Mesenteric fat pad (tissue), 1 donor: ENCODE measurements around the gene CCL13. TPM values are rescaled to one million over a fixed set of nuclear protein-coding genes. Genes with fewer than 3 reads are reported as not detected.
A peak's percentile ranks its signal among the peaks of the same experiment; 100 is the strongest.

Source experiments
- DNase-seq: peaks from one replicate; pipeline ENCODE4 v3.0.0-alpha.2; 2020; ENCODE audit warnings: low spot score
- total RNA-seq: library from RNA; stranded (reverse); fragmentation: NEBNext Ultra II Directional; extraction: Animal tissue kit (Norgen Biotek cat#: 25700); gene quantifications from one replicate; pipeline ENCODE4 v1.2.1, GENCODE V29; 2021
- donor health status: DM: yes; HTN: yes; CAD: no.

CCL13 gene
- total RNA-seq, 1 donor from 2014 or later, result 5.1 TPM

DNA sequence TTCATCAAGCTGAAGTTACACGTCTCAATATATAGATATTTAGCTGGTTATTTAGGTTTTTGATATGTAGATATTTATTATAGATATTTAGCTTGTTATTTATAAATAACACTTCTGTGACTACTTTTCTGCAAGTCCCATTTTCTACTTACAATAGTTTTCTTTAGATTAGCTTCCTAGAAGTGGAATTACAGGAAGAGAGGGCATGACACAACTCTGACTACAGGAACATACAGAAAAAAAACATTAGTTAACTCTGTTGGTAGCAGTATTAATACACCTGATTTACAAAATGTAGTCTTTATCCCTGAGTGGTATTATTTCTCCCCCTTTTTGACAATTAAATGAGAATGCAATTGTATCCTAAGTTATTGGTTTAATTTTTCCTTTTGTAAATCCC, 28.0 kb downstream of the CCL13 start:
- DNase-seq, result no peak

DNA sequence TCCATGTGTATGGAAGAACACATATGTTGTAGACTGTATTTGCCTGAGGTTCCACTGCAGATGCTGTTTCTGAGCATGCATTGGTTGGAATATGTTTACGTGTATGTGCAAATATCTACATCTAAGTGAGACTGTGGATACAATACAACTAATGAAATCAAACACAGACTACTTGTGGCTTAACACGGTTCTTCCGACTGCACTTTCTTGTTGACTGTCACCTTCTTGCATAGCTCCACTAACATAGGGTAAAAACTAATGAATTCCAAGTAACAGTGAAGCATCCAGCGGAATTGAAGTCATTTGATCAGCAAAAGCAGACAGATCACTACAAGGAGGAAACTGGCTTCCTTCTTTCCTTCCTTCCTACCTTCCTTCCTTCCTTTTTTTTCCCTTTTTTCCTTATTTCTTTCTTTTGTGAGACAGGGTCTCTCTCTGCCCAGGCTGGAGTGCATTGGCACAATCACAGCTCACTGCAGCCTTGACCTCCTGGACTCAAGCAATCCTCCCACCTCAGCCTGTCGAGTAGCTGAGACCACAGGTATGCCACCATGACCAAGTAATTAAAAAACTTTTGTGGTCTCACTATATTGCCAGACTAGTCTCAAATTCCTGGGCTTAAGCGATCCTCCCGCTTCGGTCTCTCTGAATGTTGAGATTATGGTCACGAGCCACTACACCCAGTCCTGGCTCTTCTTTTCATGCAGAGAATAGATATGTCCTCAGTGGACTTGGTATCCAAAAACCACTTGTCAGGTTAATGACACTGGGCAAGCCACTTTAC, 28.7 kb downstream of the CCL13 start:
- DNase-seq, result no peak

GRCh38 chr17:34386343-34386696, 30.0 kb downstream of the CCL13 start:
- DNase-seq, result peak; percentile 49

DNA sequence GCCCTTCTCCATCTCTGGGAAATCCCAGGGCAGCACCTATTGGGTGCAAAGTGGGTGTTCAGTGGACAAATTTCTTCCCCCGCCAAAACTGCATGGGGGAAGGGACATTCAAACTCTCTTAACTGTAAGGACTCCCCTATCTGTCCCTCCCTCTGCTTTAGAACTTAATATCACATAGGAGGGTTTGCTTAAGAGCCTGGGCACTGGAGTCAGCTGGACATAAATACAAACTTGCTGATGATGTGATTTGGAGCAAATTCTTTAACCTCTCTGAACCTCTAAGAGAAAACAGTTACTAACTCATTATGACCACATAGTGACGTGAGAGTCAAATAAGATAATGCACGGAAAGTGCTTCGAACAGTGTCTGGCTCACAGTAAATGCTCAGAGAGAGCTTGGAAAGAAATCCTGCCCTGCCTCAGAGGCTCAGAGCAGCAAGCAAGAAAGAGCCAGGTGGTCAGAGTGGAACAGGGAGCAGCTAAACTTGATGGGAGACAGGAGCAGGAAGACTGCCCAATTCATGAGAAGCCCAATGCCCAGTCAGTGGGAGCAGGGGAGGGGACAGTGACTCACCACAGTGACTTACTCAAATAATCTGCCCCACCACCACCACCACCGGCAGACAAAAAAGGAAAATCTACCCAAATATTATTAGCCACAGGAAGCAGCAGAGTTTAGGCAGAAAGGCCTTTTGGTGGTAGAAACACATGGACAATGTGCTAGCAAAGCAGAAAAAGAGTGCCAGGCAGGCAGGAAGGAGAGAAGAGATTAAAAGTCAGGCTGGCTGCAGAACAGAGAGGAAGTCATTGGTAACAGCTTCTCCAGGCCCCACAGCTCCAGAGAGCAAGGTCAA, 30.6 kb downstream of the CCL13 start:
- peak; percentile 85 for DNase-seq

GRCh38 chr17:34387566-34387965, 31.3 kb downstream of the CCL13 start:
- no peak for DNase-seq

- peak; percentile 39 for DNase-seq
Observed at GRCh38 chr17:34389126-34389750, 33.0 kb downstream of the CCL13 start.

DNA sequence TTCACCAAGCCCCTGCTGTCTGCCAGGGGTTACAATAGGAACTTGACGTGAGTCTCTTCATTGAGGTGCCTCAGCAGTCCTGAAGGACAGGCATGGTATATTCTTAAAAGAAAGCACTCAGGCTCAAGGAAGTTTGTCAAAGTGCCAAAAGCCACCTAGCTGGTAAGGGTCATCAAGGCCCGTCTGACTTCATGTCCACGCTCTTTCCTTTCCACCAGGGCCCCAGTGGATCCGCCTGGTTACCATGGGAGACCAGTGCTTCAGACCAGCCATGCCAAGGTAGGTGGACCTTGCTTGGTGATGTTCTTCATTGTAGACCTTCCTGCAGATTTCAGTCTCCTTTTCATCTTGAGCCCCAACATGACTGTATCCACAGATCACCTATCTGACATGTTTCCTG, 34.4 kb downstream of the CCL13 start:
- peak; percentile 80 for DNase-seq

DNA sequence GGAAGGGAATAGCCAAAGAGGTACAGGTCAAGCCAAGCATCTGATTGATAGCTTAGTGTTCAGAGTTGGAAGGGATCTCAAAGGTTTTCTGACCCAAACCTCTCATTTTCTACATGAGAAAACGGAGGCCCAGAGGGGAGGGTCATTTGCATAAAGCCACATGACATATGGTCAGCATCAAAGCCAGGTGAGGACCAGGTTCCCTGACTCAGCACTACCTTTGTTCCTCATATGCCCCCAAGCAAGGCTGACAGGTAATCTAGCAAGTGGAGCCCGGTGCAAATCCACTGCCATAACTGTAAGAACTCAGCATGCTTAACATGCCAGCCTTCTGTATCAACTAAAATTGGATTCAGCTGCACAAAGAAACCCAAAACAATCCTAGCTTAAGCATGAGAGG, 35.0 kb downstream of the CCL13 start:
- DNase-seq, result peak; percentile 4

GRCh38 chr17:34393401-34393800, 37.1 kb downstream of the CCL13 start:
- DNase-seq, result no peak

DNA sequence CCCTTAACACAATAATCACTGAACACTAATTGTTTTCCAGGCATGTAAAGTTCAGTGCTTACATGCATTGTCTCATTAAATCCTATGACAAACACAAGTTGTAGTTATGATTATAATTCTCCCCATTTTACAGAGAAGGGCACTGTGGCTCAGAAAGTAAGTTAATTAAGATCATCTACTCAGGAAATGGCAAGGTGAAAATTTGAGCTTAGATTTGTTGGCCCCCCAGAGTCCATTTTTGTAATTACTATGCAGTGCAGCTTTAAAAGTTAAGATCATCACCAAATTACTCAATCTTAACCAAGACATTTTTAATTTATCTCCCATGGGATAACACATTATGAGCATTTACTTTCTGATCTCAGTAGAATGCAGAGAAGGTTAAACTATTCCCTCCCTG, 41.0 kb downstream of the CCL13 start:
- no peak for DNase-seq

- no peak for DNase-seq
Observed at GRCh38 chr17:34398990-34399389, 42.7 kb downstream of the CCL13 start.

GRCh38 chr17:34399725-34400124, 43.4 kb downstream of the CCL13 start:
- DNase-seq, result no peak

DNA sequence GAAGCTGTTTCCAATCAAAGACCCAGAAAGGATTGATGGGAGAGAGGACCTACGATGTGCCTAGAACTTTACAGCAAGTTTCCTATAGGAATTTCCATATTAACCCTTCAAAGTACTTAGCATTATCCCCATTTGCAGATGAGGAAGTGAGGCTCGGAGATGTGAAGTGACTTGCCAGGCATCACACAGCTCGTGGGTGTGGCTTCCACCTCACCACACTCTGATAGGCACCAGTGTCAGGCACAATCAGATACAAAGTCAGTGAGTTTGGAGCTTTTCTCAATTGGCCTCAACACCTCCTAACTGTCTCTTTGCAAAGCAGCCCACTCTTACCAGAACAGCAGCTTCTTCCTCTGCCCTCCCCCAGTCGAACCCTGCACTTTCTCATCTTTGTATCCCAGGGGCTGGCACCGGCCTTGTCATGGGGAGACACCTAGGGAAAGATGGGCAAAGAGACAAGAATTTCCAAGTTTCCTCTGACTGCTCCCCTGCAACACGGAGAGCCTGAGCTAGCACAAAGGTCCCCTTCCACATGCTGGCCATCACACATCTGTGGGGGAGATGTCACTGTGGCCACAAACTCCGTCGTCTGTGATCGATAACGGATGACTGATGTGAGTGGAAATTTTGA, 44.1 kb downstream of the CCL13 start:
- no peak for DNase-seq

DNA sequence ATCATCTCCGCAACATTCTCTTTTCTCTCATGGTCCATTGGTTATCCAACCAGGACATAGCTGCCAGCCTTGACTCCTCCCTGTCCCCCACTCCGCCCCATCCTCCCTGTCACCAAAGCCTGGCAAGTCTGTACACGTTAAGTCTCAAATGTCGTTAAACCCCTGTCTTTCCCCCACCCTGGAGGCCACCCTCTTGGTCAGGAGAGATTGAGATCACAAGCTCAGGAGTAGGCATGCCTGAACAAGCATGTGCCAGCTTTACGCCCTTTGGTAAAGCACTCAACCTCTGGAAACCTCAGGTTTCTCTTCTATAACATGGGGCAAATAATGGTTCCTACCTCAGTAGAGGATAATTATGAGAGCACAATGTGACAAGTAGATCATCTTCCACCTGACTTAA, 44.9 kb downstream of the CCL13 start:
- DNase-seq, result no peak

DNA sequence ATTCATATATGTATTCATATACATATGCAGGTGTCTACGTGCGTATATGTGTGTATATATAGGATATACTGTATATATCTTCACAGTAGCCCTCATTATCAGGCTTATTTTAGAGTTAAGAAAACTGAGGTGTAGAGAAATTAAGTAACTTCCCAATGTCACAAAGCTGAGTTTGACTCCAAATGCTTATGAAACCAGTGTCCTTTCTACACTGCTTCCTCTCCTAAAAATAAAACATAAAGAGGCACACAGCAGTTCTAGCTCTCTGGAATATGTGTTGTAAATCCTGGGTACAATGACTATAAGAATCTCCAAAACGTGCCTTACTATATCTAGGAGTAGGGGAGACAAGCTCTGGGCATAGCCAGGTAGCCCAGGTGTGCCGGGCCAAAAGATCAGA, 46.7 kb downstream of the CCL13 start:
- DNase-seq, result no peak

GRCh38 chr17:34406226-34406625, 49.9 kb downstream of the CCL13 start:
- DNase-seq, result no peak

Other genes with a start within 250 kb of the CCL13 start
- 276 TPM for gene CCL2, start 101.2 kb upstream of the CCL13 start, total RNA-seq
- 1.3 TPM for gene CCL7, start 86.3 kb upstream of the CCL13 start, total RNA-seq
- 4.0 TPM for gene CCL11, start 70.7 kb upstream of the CCL13 start, total RNA-seq
- 2.1 TPM for gene CCL8, start 37.0 kb upstream of the CCL13 start, total RNA-seq
- not detected for gene CCL1, start 6.8 kb downstream of the CCL13 start, total RNA-seq
- gene TMEM132E, start 223.1 kb downstream of the CCL13 start, total RNA-seq, result 0.16 TPM